Activated T-helper 9 cell treated with anti-CD3 and anti-CD28 coated beads, Interleukin-2, amount 50 U/mL, for 16 hours (primary cell): Measurements from ENCODE around the gene ATP6V0D1.

Experiments
- DNase-seq: peaks from one replicate; pipeline ENCODE4 v3.0.0-alpha.2; 2020; ENCODE audit warnings: low read depth

ATP6V0D1 gene

GRCh38 chr16:67462279-67462655, 18.7 kb downstream of the ATP6V0D1 start:
- DNase-seq: no peak

GRCh38 chr16:67461600-67462278, 19.2 kb downstream of the ATP6V0D1 start:
- no peak for DNase-seq

- DNase-seq: no peak
These were observed 20.0 kb downstream of the ATP6V0D1 start for GRCh38 chr16:67460961-67461360.

GRCh38 chr16:67460168-67460567, 20.8 kb downstream of the ATP6V0D1 start:
- no peak for DNase-seq

GRCh38 chr16:67459861-67460150, 21.2 kb downstream of the ATP6V0D1 start:
- DNase-seq: no peak

GRCh38 chr16:67459066-67459860, 21.7 kb downstream of the ATP6V0D1 start:
- no peak for DNase-seq

- DNase-seq: no peak
These were observed 22.8 kb downstream of the ATP6V0D1 start for GRCh38 chr16:67458121-67458641.

- DNase-seq: no peak
These were observed 23.3 kb downstream of the ATP6V0D1 start for GRCh38 chr16:67457611-67458010.

GRCh38 chr16:67456391-67457081, 24.4 kb downstream of the ATP6V0D1 start:
- no peak for DNase-seq

GRCh38 chr16:67454852-67455251, 26.1 kb downstream of the ATP6V0D1 start:
- no peak for DNase-seq

- no peak for DNase-seq
These were observed 26.9 kb downstream of the ATP6V0D1 start for GRCh38 chr16:67454104-67454503.

GRCh38 chr16:67451704-67452435, 29.1 kb downstream of the ATP6V0D1 start:
- DNase-seq: no peak

GRCh38 chr16:67451061-67451703, 29.8 kb downstream of the ATP6V0D1 start:
- no peak for DNase-seq

GRCh38 chr16:67449739-67450138, 31.2 kb downstream of the ATP6V0D1 start:
- no peak for DNase-seq

- DNase-seq: no peak
These were observed 31.6 kb downstream of the ATP6V0D1 start for GRCh38 chr16:67449336-67449735.

GRCh38 chr16:67448580-67448979, 32.4 kb downstream of the ATP6V0D1 start:
- no peak for DNase-seq

GRCh38 chr16:67447508-67448076, 33.4 kb downstream of the ATP6V0D1 start:
- DNase-seq: peak; percentile 20

GRCh38 chr16:67446968-67447507, 33.9 kb downstream of the ATP6V0D1 start:
- no peak for DNase-seq

- no peak for DNase-seq
These were observed 34.7 kb downstream of the ATP6V0D1 start for GRCh38 chr16:67445913-67446907.

- no peak for DNase-seq
These were observed 35.5 kb downstream of the ATP6V0D1 start for GRCh38 chr16:67445441-67445912.
